NB4 (cell line): ENCODE measurements around the gene LOXL3.
A peak's percentile ranks its signal among the peaks of the same experiment; 100 is the strongest.

Experiments used
- DNase-seq: peaks from one replicate; pipeline ENCODE4 v3.0.0; 2010; ENCODE audit warnings: low read depth
- H3K4me3 ChIP-seq: one replicate; pipeline ENCODE4 v1.5.1; 2011; ENCODE audit warnings: mild to moderate bottlenecking, low read depth, low read length, moderate library complexity
- MYC ChIP-seq: IDR thresholded peaks from 2 replicates; pipeline ENCODE4 v1.6.1; 2011; ENCODE audit warnings: low read depth, low read length
- POLR2A ChIP-seq: IDR thresholded peaks from 2 replicates; pipeline ENCODE4 v1.6.1; 2011; ENCODE audit warnings: mild to moderate bottlenecking; ENCODE audit not compliant: insufficient read length; ENCODE audit errors: extremely low read depth
- TF ChIP-seq, protein P1 (sequence below): IDR thresholded peaks from one replicate; pipeline ENCODE4 v1.5.1; 2012; ENCODE audit warnings: low read depth, low read length
- TF ChIP-seq, protein P2 (sequence below): IDR thresholded peaks from 2 replicates; pipeline ENCODE4 v1.6.1; 2011; ENCODE audit warnings: low read depth, low read length

Gene LOXL3

DNA sequence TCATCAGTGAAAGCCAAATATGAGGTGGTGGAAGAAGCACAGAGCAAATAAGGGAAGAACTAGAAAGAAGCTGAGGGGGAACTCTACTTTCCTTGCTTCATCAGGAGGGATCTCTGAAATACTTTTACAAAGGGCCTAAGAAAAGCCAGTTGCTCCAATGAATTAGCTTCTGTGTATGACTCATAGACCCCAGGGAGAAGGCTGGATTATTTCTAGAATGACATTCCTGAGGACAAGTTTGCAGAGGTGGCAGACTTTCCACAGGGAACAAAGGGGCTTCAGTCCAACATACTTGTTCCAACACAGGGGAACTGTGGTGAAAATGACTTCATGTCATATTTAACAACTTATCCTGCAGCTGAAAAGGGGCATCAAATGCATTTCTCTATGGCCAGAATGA lies 29.8 kb upstream of the LOXL3 start:
- TF ChIP-seq, protein P1, sequence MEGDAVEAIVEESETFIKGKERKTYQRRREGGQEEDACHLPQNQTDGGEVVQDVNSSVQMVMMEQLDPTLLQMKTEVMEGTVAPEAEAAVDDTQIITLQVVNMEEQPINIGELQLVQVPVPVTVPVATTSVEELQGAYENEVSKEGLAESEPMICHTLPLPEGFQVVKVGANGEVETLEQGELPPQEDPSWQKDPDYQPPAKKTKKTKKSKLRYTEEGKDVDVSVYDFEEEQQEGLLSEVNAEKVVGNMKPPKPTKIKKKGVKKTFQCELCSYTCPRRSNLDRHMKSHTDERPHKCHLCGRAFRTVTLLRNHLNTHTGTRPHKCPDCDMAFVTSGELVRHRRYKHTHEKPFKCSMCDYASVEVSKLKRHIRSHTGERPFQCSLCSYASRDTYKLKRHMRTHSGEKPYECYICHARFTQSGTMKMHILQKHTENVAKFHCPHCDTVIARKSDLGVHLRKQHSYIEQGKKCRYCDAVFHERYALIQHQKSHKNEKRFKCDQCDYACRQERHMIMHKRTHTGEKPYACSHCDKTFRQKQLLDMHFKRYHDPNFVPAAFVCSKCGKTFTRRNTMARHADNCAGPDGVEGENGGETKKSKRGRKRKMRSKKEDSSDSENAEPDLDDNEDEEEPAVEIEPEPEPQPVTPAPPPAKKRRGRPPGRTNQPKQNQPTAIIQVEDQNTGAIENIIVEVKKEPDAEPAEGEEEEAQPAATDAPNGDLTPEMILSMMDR: no peak
- TF ChIP-seq, protein P2, sequence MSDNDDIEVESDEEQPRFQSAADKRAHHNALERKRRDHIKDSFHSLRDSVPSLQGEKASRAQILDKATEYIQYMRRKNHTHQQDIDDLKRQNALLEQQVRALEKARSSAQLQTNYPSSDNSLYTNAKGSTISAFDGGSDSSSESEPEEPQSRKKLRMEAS: no peak
- TF ChIP-seq MYC: no peak
- TF ChIP-seq POLR2A: no peak
- no peak for DNase-seq
- H3K4me3 ChIP-seq: no peak overlapping the region

DNA sequence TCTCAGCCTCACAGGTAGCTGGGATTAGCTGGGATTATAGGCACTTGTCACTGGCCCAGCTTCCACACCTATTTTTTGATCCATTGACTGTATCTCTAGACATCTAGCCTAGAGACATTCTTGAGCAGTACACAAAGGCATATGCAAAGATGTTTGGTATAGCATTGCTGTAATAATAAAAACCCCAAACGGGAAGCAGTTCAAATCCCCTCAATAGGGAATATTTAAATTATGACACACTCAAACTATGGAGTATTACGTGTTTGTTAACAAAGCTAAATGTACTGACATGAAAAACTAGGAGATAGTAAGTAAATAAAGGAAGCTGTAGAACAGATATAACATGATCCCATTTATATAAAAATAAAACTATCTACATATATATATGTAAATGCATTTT lies 28.4 kb upstream of the LOXL3 start:
- TF ChIP-seq MYC (no peak), POLR2A (no peak)
- TF ChIP-seq, protein P1: no peak
- TF ChIP-seq, protein P2: no peak
- H3K4me3 ChIP-seq: no peak overlapping the region
- DNase-seq: no peak

DNA sequence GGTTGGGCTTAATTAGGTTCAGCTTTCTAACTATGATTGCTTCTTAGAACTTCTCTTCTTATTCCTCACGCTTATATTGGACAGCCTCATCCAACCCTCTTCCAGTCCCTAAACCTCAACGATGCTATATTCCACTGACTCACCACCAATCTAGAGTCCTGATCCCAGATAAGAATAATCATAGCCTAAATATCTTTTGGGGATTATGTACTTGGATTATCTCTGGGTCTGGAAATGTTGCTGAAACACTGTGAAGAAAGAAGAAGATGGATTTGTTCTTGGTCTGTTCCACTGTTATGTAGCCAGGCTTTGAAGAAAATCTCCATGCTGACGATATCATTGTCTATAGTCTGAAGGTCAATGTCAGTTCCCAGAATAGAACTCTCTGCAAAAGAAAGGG lies 27.7 kb upstream of the LOXL3 start:
- TF ChIP-seq, protein P1: no peak
- no peak for TF ChIP-seq POLR2A
- TF ChIP-seq MYC: no peak
- TF ChIP-seq, protein P2: no peak
- no peak overlapping the region for H3K4me3 ChIP-seq
- DNase-seq: no peak

DNA sequence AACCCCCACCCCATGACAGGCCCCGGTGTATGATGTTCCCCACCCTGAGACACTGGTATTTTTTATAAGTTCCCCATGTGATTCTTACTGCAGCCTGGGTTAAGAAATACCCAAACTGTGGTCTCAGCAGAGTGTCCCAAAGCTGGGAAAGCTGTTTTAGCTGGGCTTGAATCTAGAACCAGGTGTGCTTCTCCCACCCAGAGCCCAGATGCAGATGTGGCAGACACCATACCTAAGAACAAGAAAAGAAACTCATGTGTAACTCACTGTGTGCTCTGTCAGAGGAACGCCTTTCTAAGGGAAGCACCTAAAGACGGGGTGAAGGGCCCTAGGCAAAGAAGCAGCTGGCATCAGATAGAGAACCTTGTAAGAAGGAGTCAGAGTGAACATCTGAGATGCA lies 24.7 kb upstream of the LOXL3 start:
- no peak overlapping the region for H3K4me3 ChIP-seq
- no peak for DNase-seq
- TF ChIP-seq POLR2A (no peak), MYC (no peak)
- TF ChIP-seq, protein P1: no peak
- TF ChIP-seq, protein P2: no peak

DNA sequence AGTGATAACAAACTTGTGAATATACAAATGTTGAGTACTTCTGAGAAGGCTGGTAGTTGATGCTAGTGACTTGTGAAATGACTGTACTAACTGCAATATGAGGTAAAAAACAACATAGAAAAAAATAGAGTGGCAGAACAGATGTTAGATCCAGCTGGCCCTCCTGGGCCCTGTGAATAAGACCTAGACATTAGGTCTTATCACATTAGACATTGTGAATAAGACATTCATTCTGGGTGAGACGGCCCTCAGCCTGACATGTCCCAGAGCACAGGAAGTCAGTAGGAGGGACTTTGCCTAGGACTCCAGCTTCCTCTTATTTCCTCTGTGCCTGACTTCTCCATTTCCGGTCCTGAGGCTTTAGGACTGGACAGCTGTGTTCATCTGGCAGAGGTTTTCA lies 23.7 kb upstream of the LOXL3 start:
- peak overlapping the region; percentile 27 for H3K4me3 ChIP-seq
- TF ChIP-seq, protein P2: no peak
- TF ChIP-seq, protein P1: no peak
- TF ChIP-seq POLR2A (no peak), MYC (no peak)
- DNase-seq: peak; percentile 88

DNA sequence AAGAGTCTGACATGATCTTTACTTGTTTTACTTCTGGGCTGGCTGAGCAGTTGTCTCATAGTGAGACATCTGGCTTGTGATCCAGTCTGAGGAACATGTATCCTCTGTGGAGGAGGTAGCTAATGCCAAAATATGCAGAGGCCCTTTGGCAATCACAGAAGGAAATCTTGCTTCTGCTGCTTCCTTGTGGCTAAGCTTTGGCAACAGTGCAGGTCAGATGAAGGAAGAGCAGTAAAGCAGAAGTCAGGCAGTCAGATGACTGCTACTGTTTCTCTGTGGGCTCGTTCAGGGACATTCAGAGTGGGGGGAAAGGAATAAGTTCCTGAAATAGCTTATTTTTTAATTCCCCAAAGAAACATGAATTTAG lies 23.1 kb upstream of the LOXL3 start:
- TF ChIP-seq, protein P1: no peak
- TF ChIP-seq, protein P2: peak; percentile 43; the same call in 1 of the 2 replicates
- TF ChIP-seq POLR2A (no peak), MYC (peak; percentile 52; the same call in 1 of the 2 replicates)
- H3K4me3 ChIP-seq: no peak overlapping the region
- DNase-seq: peak; percentile 93
